HUES64 (cell line): Measurements from ENCODE around the gene SLC10A1.
"Not testable (repeated sequence)": the region's sequence is repeated elsewhere in the genome, so short reads cannot be mapped to it uniquely, and the experiment has no call there.

Source experiments
- H3K27ac ChIP-seq: 2 replicates; pipeline ENCODE4 v1.7.0; 2013; ENCODE audit warnings: low read depth, low read length, inconsistent platforms
- H3K27me3 ChIP-seq: 2 replicates; pipeline ENCODE4 v1.6.1; 2013; ENCODE audit warnings: mild to moderate bottlenecking, low read length; ENCODE audit not compliant: insufficient read depth
- H3K36me3 ChIP-seq: 2 replicates; pipeline ENCODE4 v1.6.1; 2013; ENCODE audit warnings: mild to moderate bottlenecking, low read length; ENCODE audit not compliant: insufficient read depth
- H3K4me1 ChIP-seq: 2 replicates; pipeline ENCODE4 v1.6.1; 2013; ENCODE audit warnings: mild to moderate bottlenecking, low read length, moderate library complexity; ENCODE audit not compliant: insufficient read depth
- H3K4me3 ChIP-seq: 2 replicates; pipeline ENCODE4 v1.5.1; 2013; ENCODE audit warnings: mild to moderate bottlenecking, low read length, moderate library complexity
- H3K9ac ChIP-seq: 2 replicates; pipeline ENCODE4 v1.6.1; 2013; ENCODE audit warnings: mild to moderate bottlenecking, low read depth, low read length
- H3K9me3 ChIP-seq: 2 replicates; pipeline ENCODE4 v1.6.1; 2013; ENCODE audit warnings: low read depth, low read length; ENCODE audit not compliant: insufficient read depth
- WGBS: fragments of 150-250, 120-280 bp; methylation state at CpG from one replicate; pipeline ENCODE4 v1.1.7; 2013; ENCODE audit warnings: missing lambda C conversion rate; 5-methylcytosine and 5-hydroxymethylcytosine counted together

SLC10A1 gene

GRCh38 chr14:69822456-69822855 is 25.4 kb upstream of the SLC10A1 start:
- no peaks in the 10 kb centered on the region for H3K4me1 ChIP-seq
- no peak overlapping the region for H3K9ac ChIP-seq
- WGBS, result 73% methylated on average over 6 of the region's 6 CpGs
- H3K27me3 ChIP-seq, result no peaks in the 10 kb centered on the region
- H3K4me3 ChIP-seq, result no peak overlapping the region
- no peaks in the 10 kb centered on the region for H3K9me3 ChIP-seq
- no peaks in the 10 kb centered on the region for H3K36me3 ChIP-seq
- H3K27ac ChIP-seq, result no peak overlapping the region

GRCh38 chr14:69820991-69821390 is 23.9 kb upstream of the SLC10A1 start:
- H3K4me3 ChIP-seq, result no peak overlapping the region
- no peaks in the 10 kb centered on the region for H3K4me1 ChIP-seq
- no peaks in the 10 kb centered on the region for H3K27me3 ChIP-seq
- H3K36me3 ChIP-seq, result no peaks in the 10 kb centered on the region
- no peak overlapping the region for H3K9ac ChIP-seq
- H3K9me3 ChIP-seq, result no peaks in the 10 kb centered on the region
- 100% methylated on average over 1 of the region's 2 CpGs for WGBS
- H3K27ac ChIP-seq, result no peak overlapping the region

GRCh38 chr14:69819607-69820006 is 22.6 kb upstream of the SLC10A1 start:
- Histone ChIP-seq H3K27ac (no peak overlapping the region), H3K9ac (no peak overlapping the region), H3K27me3 (no peaks in the 10 kb centered on the region), H3K36me3 (no peaks in the 10 kb centered on the region), H3K4me1 (no peaks in the 10 kb centered on the region), H3K9me3 (no peaks in the 10 kb centered on the region), H3K4me3 (no peak overlapping the region)
- 87% methylated on average over 8 of the region's 8 CpGs for WGBS

- Histone ChIP-seq H3K27ac (no peak overlapping the region), H3K36me3 (no peaks in the 10 kb centered on the region), H3K4me1 (no peaks in the 10 kb centered on the region), H3K9me3 (no peaks in the 10 kb centered on the region), H3K4me3 (no peak overlapping the region), H3K9ac (no peak overlapping the region), H3K27me3 (no peaks in the 10 kb centered on the region)
- 12% methylated on average over 11 of the region's 11 CpGs for WGBS
Observed at GRCh38 chr14:69818758-69819191, 21.7 kb upstream of the SLC10A1 start.

GRCh38 chr14:69816216-69816615 is 19.2 kb upstream of the SLC10A1 start:
- no peaks in the 10 kb centered on the region for H3K36me3 ChIP-seq
- no peak overlapping the region for H3K9ac ChIP-seq
- H3K27ac ChIP-seq, result no peak overlapping the region
- no peaks in the 10 kb centered on the region for H3K4me1 ChIP-seq
- WGBS, result 96% methylated on average over 4 of the region's 5 CpGs
- no peaks in the 10 kb centered on the region for H3K27me3 ChIP-seq
- no peak overlapping the region for H3K4me3 ChIP-seq
- H3K9me3 ChIP-seq, result no peaks in the 10 kb centered on the region

- WGBS, result 94% methylated on average over 5 of the region's 5 CpGs
- Histone ChIP-seq H3K27ac (no peak overlapping the region), H3K27me3 (no peaks in the 10 kb centered on the region), H3K4me3 (no peak overlapping the region), H3K9ac (no peak overlapping the region), H3K4me1 (no peaks in the 10 kb centered on the region), H3K9me3 (no peaks in the 10 kb centered on the region), H3K36me3 (no peaks in the 10 kb centered on the region)
Observed at GRCh38 chr14:69815556-69815955, 18.5 kb upstream of the SLC10A1 start.

- Histone ChIP-seq H3K4me3 (no peak overlapping the region), H3K36me3 (no peaks in the 10 kb centered on the region), H3K9me3 (no peaks in the 10 kb centered on the region), H3K27me3 (no peaks in the 10 kb centered on the region), H3K4me1 (no peaks in the 10 kb centered on the region), H3K27ac (no peak overlapping the region), H3K9ac (no peak overlapping the region)
- 91% methylated on average over 3 of the region's 3 CpGs for WGBS
Observed at GRCh38 chr14:69814397-69814796, 17.4 kb upstream of the SLC10A1 start.

GRCh38 chr14:69813346-69813745 is 16.3 kb upstream of the SLC10A1 start:
- H3K27me3 ChIP-seq, H3K27ac ChIP-seq, H3K9me3 ChIP-seq, H3K9ac ChIP-seq, H3K4me3 ChIP-seq, H3K36me3 ChIP-seq, H3K4me1 ChIP-seq: not testable (repeated sequence)
- 93% methylated on average over 6 of the region's 6 CpGs for WGBS

GRCh38 chr14:69812711-69813110 is 15.7 kb upstream of the SLC10A1 start:
- Histone ChIP-seq H3K4me3 (no peak overlapping the region), H3K4me1 (no peaks in the 10 kb centered on the region), H3K27me3 (no peaks in the 10 kb centered on the region), H3K9me3 (no peaks in the 10 kb centered on the region), H3K27ac (no peak overlapping the region), H3K9ac (no peak overlapping the region), H3K36me3 (no peaks in the 10 kb centered on the region)
- WGBS, result 95% methylated on average over 9 of the region's 9 CpGs

GRCh38 chr14:69811868-69812252 is 14.8 kb upstream of the SLC10A1 start:
- 94% methylated on average over 10 of the region's 10 CpGs for WGBS
- Histone ChIP-seq H3K4me3 (no peak overlapping the region), H3K27me3 (no peaks in the 10 kb centered on the region), H3K27ac (no peak overlapping the region), H3K9me3 (no peaks in the 10 kb centered on the region), H3K9ac (no peak overlapping the region), H3K4me1 (no peaks in the 10 kb centered on the region), H3K36me3 (no peaks in the 10 kb centered on the region)

- H3K9me3 ChIP-seq, result no peaks in the 10 kb centered on the region
- no peaks in the 10 kb centered on the region for H3K4me1 ChIP-seq
- H3K4me3 ChIP-seq, result no peak overlapping the region
- no peak overlapping the region for H3K27ac ChIP-seq
- 93% methylated on average over 13 of the region's 13 CpGs for WGBS
- H3K36me3 ChIP-seq, result no peaks in the 10 kb centered on the region
- H3K27me3 ChIP-seq, result no peaks in the 10 kb centered on the region
- H3K9ac ChIP-seq, result no peak overlapping the region
Observed at GRCh38 chr14:69811227-69811867, 14.3 kb upstream of the SLC10A1 start.
